Sciatic nerve (tissue), 2 donors: ENCODE results near the gene MPZL1. TPM values are rescaled to one million over a fixed set of nuclear protein-coding genes. Genes with fewer than 3 reads are reported as not detected.
A peak's percentile ranks its signal among the peaks of the same experiment; 100 is the strongest.

Experiments
- ATAC-seq: fragments of 200-7000 bp; cut with Tn5 transposase; one replicate; pipeline ENCODE4 v1.9.1; 2020; ENCODE audit warnings: mild to moderate bottlenecking, moderate library complexity
- DNase-seq: peaks from one replicate; pipeline ENCODE4 v3.0.0-alpha.2; 2020; ENCODE audit warnings: low spot score
- intact Hi-C: fragments of 100-400 bp; cut with DNase I; formaldehyde crosslinking; loops from one replicate; pipeline ENCODE4 v1.14.2; 2022
- total RNA-seq: library from RNA; stranded (reverse); fragmentation: NEBNext Ultra II Directional; extraction: Animal tissue kit (Norgen Biotek cat#: 25700); gene quantifications from one replicate; pipeline ENCODE4 v1.2.1, GENCODE V29; 2021
- donor health status: DM: no; HTN: no; CAD: no.
- donor health status: DM: no; HTN: no; CAD: no.

The MPZL1 gene
- total RNA-seq, 1 donor from 2014 or later: 102 TPM

- DNase-seq: no peak
- intact Hi-C loops: no loop called here
- ATAC-seq: no peak
These were observed 31.7 kb upstream of the MPZL1 start for GRCh38 chr1:167690053-167690452.

DNA sequence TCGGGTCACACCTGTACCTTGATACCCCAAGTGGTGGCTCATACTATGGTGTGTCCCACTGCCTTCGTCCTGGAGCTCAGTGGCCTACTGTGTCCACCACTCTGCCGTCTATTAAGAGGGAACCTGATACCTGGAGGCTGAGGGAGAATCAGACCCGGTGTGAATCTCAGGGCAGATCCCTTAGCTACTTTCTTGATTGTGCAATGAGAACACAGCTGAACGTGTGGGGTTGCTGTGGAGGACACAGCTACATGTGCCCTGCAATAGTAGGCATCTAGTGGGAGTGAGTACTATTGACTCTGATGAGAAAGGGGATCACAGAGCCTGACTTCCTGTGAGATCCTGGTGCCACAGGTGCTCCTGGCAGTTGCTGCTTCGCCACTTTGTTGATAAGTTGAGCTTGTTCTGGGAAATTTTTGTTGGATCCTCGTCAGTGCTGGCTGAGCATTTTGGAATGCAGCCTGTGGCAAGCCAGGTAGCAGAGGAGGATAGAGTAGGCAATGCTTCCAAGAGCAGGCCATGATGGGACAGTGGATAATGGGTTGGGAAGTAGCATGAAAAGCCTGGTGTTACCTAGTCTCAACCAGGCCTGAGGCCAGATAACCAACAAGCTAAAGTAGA, 28.2 kb upstream of the MPZL1 start:
- no peak for ATAC-seq
- intact Hi-C loops: no loop called here

GRCh38 chr1:167694691-167695090, 27.1 kb upstream of the MPZL1 start:
- intact Hi-C loops: no loop called here
- no peak for ATAC-seq

More for the DNA sequence above, 28.2 kb upstream of the MPZL1 start:
- DNase-seq: no peak

DNA sequence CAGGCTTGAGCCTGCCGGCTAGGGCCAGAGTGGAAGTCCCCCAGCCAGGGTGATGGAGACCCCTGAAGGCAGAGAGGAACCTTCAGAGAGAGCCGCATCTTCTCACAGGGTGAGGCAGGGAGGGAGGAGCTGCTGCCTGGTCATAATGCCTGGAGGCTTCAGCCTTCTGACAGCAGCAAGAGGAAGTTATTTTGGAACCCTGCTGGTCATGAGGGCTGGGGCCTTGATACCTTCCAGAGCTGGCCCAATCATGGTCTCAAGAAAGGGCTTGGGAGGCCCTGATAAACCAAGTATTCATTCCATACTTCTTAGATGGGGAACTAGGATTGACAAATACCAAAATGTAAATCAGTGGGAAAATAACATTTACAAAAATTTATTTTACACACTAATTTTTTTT, 26.6 kb upstream of the MPZL1 start:
- intact Hi-C loops: no loop called here
- DNase-seq (no peak), ATAC-seq (no peak)

More at GRCh38 chr1:167694691-167695090, 27.1 kb upstream of the MPZL1 start:
- DNase-seq: no peak

GRCh38 chr1:167695756-167696561, 25.8 kb upstream of the MPZL1 start:
- DNase-seq (no peak), ATAC-seq (no peak)
- intact Hi-C loops: no loop called here

GRCh38 chr1:167697667-167698141, 24.1 kb upstream of the MPZL1 start:
- peak; percentile 82 for ATAC-seq
- DNase-seq: no peak
- intact Hi-C loops: no loop called here

- DNase-seq (no peak), ATAC-seq (no peak)
- intact Hi-C loops: no loop called here
These were observed 23.5 kb upstream of the MPZL1 start for GRCh38 chr1:167698313-167698712.

DNA sequence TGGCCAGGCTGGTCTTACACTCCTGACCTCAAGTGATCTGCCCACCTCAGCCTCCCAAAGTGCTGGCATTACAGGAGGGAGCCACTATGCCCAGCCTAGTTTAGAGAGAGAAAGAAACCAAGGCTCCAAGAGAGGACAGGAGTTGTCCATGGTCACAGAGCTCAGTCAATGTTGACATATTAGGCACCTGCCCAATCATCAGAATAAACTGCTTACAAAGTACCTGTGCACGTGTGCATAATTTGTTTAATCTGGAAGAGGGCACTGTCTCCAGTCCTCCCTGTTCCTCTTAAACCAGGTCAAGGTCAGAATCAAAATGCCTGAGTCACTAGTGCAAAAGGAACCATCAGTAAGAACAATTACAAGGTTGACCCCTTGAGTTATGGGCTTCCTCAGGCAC, 20.3 kb upstream of the MPZL1 start:
- DNase-seq (no peak), ATAC-seq (no peak)
- intact Hi-C loops: no loop called here

GRCh38 chr1:167703557-167703956, 18.2 kb upstream of the MPZL1 start:
- ATAC-seq: no peak
- intact Hi-C loops: no loop called here
- DNase-seq: no peak

DNA sequence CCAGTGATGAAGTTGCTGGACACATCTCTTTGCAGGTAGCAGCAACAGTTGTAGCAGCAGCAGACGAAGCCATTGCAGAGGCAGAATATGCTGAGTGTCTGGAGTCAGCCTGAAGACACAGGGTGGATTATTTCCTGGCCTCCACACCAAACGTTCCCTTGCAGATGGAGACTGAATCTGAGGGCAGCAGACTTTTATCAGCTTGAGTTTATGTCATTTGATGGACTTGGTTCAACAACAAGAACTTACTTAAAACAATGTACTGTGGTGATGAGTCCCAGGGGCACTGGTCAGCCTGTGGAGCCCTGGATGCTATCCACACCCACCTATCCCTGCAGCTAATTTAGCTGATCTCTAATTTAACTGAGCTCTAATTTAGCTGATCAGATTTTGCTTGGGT, 17.1 kb upstream of the MPZL1 start:
- ATAC-seq (peak; percentile 41), DNase-seq (no peak)
- intact Hi-C loops: no loop called here

GRCh38 chr1:167705250-167705649, 16.5 kb upstream of the MPZL1 start:
- DNase-seq: no peak
- ATAC-seq: no peak
- intact Hi-C loops: no loop called here

- intact Hi-C loops: no loop called here
- ATAC-seq (no peak), DNase-seq (no peak)
These were observed 15.4 kb upstream of the MPZL1 start for GRCh38 chr1:167706363-167706762.

GRCh38 chr1:167706931-167707877, 14.6 kb upstream of the MPZL1 start:
- DNase-seq (no peak), ATAC-seq (no peak)
- intact Hi-C loops: no loop called here

GRCh38 chr1:167707942-167708341, 13.8 kb upstream of the MPZL1 start:
- intact Hi-C loops: no loop called here
- DNase-seq (no peak), ATAC-seq (no peak)

- intact Hi-C loops: no loop called here
- DNase-seq: no peak
- ATAC-seq: no peak
These were observed 12.8 kb upstream of the MPZL1 start for GRCh38 chr1:167708940-167709389.

DNA sequence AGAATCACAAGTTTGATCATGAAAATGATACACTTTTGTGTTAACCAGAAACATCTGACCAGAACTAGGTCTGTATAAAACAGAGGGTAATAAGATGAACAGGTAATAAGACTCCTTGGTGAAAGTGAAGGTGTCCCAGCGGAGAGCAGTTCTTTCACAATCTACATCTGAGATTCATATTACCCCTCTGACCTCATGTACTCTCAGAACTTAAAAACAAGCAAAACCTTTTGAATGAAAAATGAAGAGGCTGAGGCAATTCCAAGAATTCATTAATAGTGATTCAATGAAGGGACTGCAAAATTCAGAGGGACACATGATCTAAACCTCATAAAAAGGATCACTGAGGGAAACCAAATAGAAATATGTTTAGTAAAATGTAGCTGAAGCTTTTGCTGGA, 10.9 kb upstream of the MPZL1 start:
- peak; percentile 16 for ATAC-seq
- DNase-seq: no peak
- intact Hi-C loops: no loop called here

DNA sequence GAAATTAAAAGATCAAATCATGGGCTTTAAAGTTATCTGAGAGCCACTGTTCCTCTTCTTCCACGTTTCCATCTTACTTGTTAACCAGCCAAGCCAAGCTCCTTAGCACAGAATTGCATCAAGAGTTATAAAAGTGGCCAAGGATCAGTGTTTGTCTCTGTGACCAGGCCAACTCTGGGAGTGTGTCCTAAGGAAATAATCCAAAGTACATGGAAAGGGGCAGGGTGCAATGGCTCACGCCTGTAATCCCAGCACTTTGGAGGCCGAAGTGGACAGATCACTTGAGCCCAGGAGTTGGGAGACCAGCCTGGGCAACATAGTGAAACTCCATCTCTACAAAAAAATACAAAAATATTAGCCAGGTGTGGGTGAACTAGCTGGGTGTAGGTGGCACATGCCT, 10.0 kb upstream of the MPZL1 start:
- DNase-seq: no peak
- intact Hi-C loops: no loop called here
- ATAC-seq: peak; percentile 48

- intact Hi-C loops: no loop called here
- no peak for DNase-seq
- ATAC-seq: no peak
These were observed 8.3 kb upstream of the MPZL1 start for GRCh38 chr1:167713330-167714081.

DNA sequence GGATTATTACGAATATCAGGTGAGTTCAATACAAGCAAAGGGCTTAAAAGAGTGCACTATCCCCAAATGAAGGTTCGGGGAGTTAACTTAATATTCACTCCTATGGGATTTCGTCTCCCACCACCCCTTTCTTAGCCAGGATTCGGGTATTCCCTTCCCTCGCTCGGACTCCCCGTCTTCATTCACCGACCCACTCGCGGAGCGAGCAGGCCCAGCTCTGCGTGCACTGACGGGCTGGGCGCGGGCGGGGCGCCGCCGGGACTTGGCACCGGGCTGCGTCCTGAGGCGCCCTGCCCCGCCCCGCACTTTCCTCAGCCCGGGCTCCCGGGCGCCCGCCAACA, 7.7 kb upstream of the MPZL1 start:
- peak; percentile 86 for ATAC-seq
- intact Hi-C loops: no loop called here
- DNase-seq: no peak
